BE2C (cell line): ENCODE data around the gene SMAGP.

Source experiments
- DNase-seq: peaks from one replicate; pipeline ENCODE4 v3.0.0-alpha.2; 2020
- H3K27me3 ChIP-seq: fragments of 250-450 bp; sonication (Bioruptor Pico); 2 replicates; pipeline ENCODE4 v1.5.1; 2020; ENCODE audit warnings: mild to moderate bottlenecking
- H3K36me3 ChIP-seq: fragments of 250-450 bp; sonication (Bioruptor Pico); 2 replicates; pipeline ENCODE4 v1.5.1; 2020; ENCODE audit warnings: mild to moderate bottlenecking
- H3K4me1 ChIP-seq: fragments of 250-450 bp; sonication (Bioruptor Pico); 2 replicates; pipeline ENCODE4 v1.5.1; 2020
- H3K4me3 ChIP-seq: 2 replicates; pipeline ENCODE4 v1.5.1; 2011; ENCODE audit warnings: low read depth, low read length
- H3K9me3 ChIP-seq: fragments of 250-450 bp; sonication (Bioruptor Pico); 2 replicates; pipeline ENCODE4 v1.5.1; 2020
- CTCF ChIP-seq: IDR thresholded peaks from 2 replicates; pipeline ENCODE4 v1.5.1; 2012; ENCODE audit warnings: mild to moderate bottlenecking, low read depth, low read length

The SMAGP gene

GRCh38 chr12:51240971-51241370 is 29.2 kb downstream of the SMAGP start:
- no peak overlapping the region for H3K4me3 ChIP-seq
- H3K27me3 ChIP-seq: no peaks in the 10 kb centered on the region
- TF ChIP-seq CTCF: no peak
- no peak for DNase-seq
- H3K4me1 ChIP-seq: peaks cover under 1% of the 10 kb centered on the region; the same call in 1 of the 2 replicates
- H3K36me3 ChIP-seq: peaks cover 38% of the 10 kb centered on the region
- H3K9me3 ChIP-seq: no peaks in the 10 kb centered on the region

DNA sequence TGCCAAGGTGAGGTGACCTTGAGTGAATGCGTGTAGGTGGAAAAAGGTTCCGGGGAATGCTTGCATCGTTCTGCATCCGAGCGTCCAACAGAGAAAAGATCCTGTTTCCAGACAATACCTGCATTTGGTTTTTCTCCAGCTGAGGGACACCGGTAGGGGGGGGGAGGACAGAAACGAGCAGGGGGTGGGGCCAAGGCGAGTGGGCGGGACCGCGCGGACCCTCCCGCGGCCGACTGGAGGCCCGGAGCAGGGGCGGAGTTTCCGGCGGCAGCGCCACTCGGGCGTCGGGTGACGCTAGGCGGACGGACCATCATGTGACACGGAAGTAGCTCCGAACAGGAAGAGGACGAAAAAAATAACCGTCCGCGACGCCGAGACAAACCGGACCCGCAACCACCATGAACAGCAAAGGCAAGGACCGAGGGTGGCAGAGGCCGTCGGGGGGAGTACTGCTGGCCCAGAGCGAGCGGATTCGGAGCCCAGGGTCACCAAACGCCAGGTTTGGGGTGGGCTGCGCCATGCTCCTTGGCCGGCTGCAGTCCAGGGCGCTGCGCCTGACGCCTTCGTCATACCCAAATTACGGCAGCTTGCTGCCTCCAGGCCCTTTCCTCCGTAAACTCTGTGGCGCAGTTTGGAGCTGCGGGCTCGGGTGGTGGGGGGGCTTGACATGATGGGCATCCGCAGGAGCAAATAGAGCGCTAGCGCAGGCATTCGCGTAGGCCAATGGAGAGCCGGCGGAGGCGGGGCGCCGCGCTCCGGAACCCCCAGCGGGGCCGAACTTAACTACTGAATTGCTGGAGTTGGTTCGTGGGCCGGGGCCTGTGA is 31.5 kb downstream of the SMAGP start, which contains the start of gene DAZAP2:
Gene DAZAP2 (plus strand): TSS at position 317 of the 825 bp plus-strand sequence. CDS start 82 bp downstream, at position 399.
- Histone ChIP-seq H3K9me3 (no peaks in the 10 kb centered on the region), H3K4me3 (peak within 1 kb of the TSS; percentile 100), H3K4me1 (peaks cover 3% of the 10 kb centered on the region), H3K27me3 (no peaks in the 10 kb centered on the region), H3K36me3 (peaks cover 21% of the 10 kb centered on the region)
- peak; percentile 33; the same call in 1 of the 2 replicates for TF ChIP-seq CTCF
- peak; percentile 98 for DNase-seq

DNA sequence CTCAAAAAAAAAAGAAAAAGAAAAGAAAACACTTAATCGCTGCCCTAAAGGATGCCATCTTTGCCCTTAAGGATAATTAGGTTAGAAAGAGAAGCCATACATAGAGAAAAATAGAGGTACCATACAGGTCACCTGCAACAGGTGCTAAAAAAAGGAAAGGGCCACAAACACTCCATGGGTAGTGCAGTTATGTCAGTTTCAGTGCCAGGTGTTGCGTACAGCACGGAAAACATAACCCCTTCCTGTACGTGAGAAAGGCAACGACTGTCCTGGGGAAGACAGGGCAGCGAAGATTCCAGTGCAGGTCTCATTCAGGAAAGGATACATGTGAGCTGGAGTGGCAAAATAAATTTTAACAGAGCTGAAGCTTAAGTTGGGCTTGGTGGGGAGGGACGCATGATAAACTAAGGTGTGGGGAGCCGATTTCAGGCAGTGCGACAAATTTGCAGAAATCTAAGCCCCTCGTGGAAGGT is 32.1 kb downstream of the SMAGP start:
- H3K4me1 ChIP-seq: peaks cover 3% of the 10 kb centered on the region
- peaks cover 21% of the 10 kb centered on the region for H3K36me3 ChIP-seq
- no peaks in the 10 kb centered on the region for H3K27me3 ChIP-seq
- no peak for TF ChIP-seq CTCF
- DNase-seq: no peak
- no peaks in the 10 kb centered on the region for H3K9me3 ChIP-seq
- H3K4me3 ChIP-seq: peak overlapping the region; percentile 100

DNA sequence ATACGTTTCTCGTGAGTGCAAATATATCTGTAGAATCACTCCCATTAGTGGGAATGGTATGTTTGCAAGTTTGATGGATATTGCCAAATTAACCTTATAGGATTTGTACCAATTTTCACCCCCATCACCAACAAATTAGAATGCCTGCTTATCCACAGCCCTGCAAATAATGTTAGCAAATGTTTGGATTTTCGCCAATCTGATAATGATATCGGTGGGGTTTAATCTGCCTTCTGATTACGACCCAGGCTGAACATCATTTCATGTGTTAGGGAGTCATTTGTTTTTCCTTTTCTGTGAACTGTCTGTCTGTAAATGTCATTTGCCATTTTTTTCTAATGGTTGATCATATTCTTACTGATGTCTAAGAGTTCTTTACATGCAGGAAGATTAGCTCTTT is 35.7 kb downstream of the SMAGP start:
- DNase-seq: no peak
- Histone ChIP-seq H3K9me3 (no peaks in the 10 kb centered on the region; the same call in 1 of the 2 replicates), H3K36me3 (peaks cover 2% of the 10 kb centered on the region; the same call in 1 of the 2 replicates), H3K4me3 (no peak overlapping the region), H3K4me1 (peaks cover 3% of the 10 kb centered on the region), H3K27me3 (no peaks in the 10 kb centered on the region)
- TF ChIP-seq CTCF: no peak

- no peak overlapping the region for H3K4me3 ChIP-seq
- H3K36me3 ChIP-seq: no peaks in the 10 kb centered on the region
- H3K4me1 ChIP-seq: peaks cover 3% of the 10 kb centered on the region
- H3K27me3 ChIP-seq: no peaks in the 10 kb centered on the region
- no peaks in the 10 kb centered on the region; the same call in 1 of the 2 replicates for H3K9me3 ChIP-seq
- DNase-seq: no peak
- no peak for TF ChIP-seq CTCF
Observed at GRCh38 chr12:51232642-51233041, 37.6 kb downstream of the SMAGP start.

DNA sequence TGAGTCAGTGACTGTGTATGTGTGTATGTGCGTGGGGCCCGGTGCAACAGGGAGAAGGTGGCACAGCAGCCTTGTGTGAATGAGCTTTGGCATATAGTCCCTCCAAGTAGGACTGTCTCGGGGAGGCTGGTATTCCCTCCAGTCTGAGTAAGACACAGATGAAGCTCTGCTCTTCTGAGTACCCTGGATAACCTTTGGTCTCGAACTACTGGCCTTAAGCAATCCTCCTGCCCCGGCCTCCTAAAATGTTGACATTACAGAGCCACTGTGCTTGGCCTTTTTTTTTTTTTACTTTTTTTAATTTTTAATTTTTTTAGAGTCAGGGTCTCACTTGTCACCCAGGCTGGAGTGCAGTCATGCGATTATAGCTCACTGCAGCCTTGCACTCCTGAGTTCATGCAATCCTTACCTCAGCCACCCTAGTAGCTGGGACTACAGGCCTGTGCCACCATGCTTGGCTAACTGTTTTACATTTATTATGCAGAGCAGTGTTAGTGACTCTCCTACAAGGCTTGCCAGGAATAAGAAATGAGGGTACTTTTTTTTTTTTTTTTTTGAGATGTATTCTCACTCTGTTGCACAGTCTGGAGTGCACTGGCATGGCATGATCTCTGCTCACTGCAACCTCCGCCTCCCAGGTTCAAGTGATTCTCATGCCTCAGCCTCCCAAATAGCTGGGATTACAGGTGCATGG is 41.0 kb downstream of the SMAGP start:
- no peak for TF ChIP-seq CTCF
- Histone ChIP-seq H3K4me1 (no peaks in the 10 kb centered on the region), H3K9me3 (no peaks in the 10 kb centered on the region; the same call in 1 of the 2 replicates), H3K4me3 (no peak overlapping the region), H3K36me3 (no peaks in the 10 kb centered on the region), H3K27me3 (no peaks in the 10 kb centered on the region)
- DNase-seq: no peak
